Activated effector memory CD4-positive, alpha-beta T cell treated with Interleukin-2 at 50 U/mL for 16 hours (primary cell): ENCODE results near the gene TAF11L11.
"Not testable (repeated sequence)": the region's sequence is repeated elsewhere in the genome, so short reads cannot be mapped to it uniquely, and the experiment has no call there.

Source experiments
- DNase-seq: peaks from one replicate; pipeline ENCODE4 v3.0.0-alpha.2; 2020

The TAF11L11 gene

GRCh38 chr5:17603880-17604279, at the start of gene TAF11L11:
Gene TAF11L11 (plus strand): TSS chr5:17604183.
- DNase-seq: not testable (repeated sequence)

GRCh38 chr5:17585658-17586057, 18.3 kb upstream of the TAF11L11 start, which contains the start of gene TAF11L7:
Gene TAF11L7 (minus strand): TSS chr5:17585758.
- DNase-seq: not testable (repeated sequence)

- not testable (repeated sequence) for DNase-seq
Observed at GRCh38 chr5:17590860-17591259, 13.1 kb upstream of the TAF11L11 start, which contains the start of gene TAF11L8. Gene TAF11L8 (minus strand): TSS chr5:17590960.

GRCh38 chr5:17594255-17594654, 9.7 kb upstream of the TAF11L11 start, which contains the start of gene TAF11L9:
Gene TAF11L9 (minus strand): TSS chr5:17594394.
- not testable (repeated sequence) for DNase-seq

GRCh38 chr5:17597728-17598127, 6.3 kb upstream of the TAF11L11 start, which contains the start of gene TAF11L10:
Gene TAF11L10 (minus strand): TSS chr5:17597828.
- not testable (repeated sequence) for DNase-seq

- no peak for DNase-seq
Observed at GRCh38 chr5:17604951-17605350, 968 bp downstream of the TAF11L11 start.

- DNase-seq: not testable (repeated sequence)
Observed at GRCh38 chr5:17607461-17607860, 3.5 kb downstream of the TAF11L11 start.

- not testable (repeated sequence) for DNase-seq
Observed at GRCh38 chr5:17610092-17610491, 6.1 kb downstream of the TAF11L11 start, which contains the start of gene TAF11L12. Gene TAF11L12 (plus strand): TSS chr5:17610392.

- no peak for DNase-seq
Observed at GRCh38 chr5:17614872-17615605, 11.1 kb downstream of the TAF11L11 start.

GRCh38 chr5:17619354-17619753, 15.4 kb downstream of the TAF11L11 start:
- DNase-seq: no peak

- DNase-seq: no peak
Observed at GRCh38 chr5:17620627-17621026, 16.6 kb downstream of the TAF11L11 start.

- no peak for DNase-seq
Observed at GRCh38 chr5:17625686-17626085, 21.7 kb downstream of the TAF11L11 start.

GRCh38 chr5:17631788-17632187, 27.8 kb downstream of the TAF11L11 start, which contains the start of gene TAF11L13:
Gene TAF11L13 (plus strand): TSS chr5:17632088.
- not testable (repeated sequence) for DNase-seq

- DNase-seq: no peak
Observed at GRCh38 chr5:17634160-17634559, 30.2 kb downstream of the TAF11L11 start, which contains the start of gene TAF11L14. Gene TAF11L14 (plus strand): TSS chr5:17634460.

- DNase-seq: not testable (repeated sequence)
Observed at GRCh38 chr5:17649232-17649631, 45.2 kb downstream of the TAF11L11 start.

GRCh38 chr5:17655201-17655759, 51.3 kb downstream of the TAF11L11 start:
- DNase-seq: not testable (repeated sequence)
